ENCODE results near the gene SMIM24.
"Not testable (repeated sequence)": the region's sequence is repeated elsewhere in the genome, so short reads cannot be mapped to it uniquely, and the experiment has no call there.

The SMIM24 gene

GRCh38 chr19:3514930-3515329 is 34.6 kb upstream of the SMIM24 start:
- no peak for DNase-seq (ENCODE audit: low spot score)

- DNase-seq (ENCODE audit: low spot score): no peak
These were observed 33.2 kb upstream of the SMIM24 start for GRCh38 chr19:3513229-3514140.

- no peak for DNase-seq (ENCODE audit: low spot score)
These were observed 32.4 kb upstream of the SMIM24 start for GRCh38 chr19:3512562-3513228.

- no peak for DNase-seq (ENCODE audit: low spot score)
These were observed 31.4 kb upstream of the SMIM24 start for GRCh38 chr19:3511506-3512251.

- no peak for DNase-seq (ENCODE audit: low spot score)
These were observed 30.4 kb upstream of the SMIM24 start for GRCh38 chr19:3510727-3511126.

GRCh38 chr19:3509566-3509989 is 29.3 kb upstream of the SMIM24 start:
- no peak for DNase-seq (ENCODE audit: low spot score)

- DNase-seq (ENCODE audit: low spot score): no peak
These were observed 28.6 kb upstream of the SMIM24 start for GRCh38 chr19:3508771-3509535.

GRCh38 chr19:3508121-3508661 is 27.9 kb upstream of the SMIM24 start:
- DNase-seq (ENCODE audit: low spot score): not testable (repeated sequence)

- no peak for DNase-seq (ENCODE audit: low spot score)
These were observed 27.2 kb upstream of the SMIM24 start for GRCh38 chr19:3507371-3508120.

- DNase-seq (ENCODE audit: low spot score): peak; percentile 43
These were observed 26.3 kb upstream of the SMIM24 start for GRCh38 chr19:3506384-3507340.

- DNase-seq (ENCODE audit: low spot score): peak; percentile 99
These were observed 25.5 kb upstream of the SMIM24 start, which contains the start of gene FZR1 for GRCh38 chr19:3505598-3506383. Gene FZR1, plus strand, starts transcription at chr19:3506311. Its CDS starts 16,679 bp downstream, at chr19:3522990.

- DNase-seq (ENCODE audit: low spot score): no peak
These were observed 24.4 kb upstream of the SMIM24 start for GRCh38 chr19:3504735-3505134.

- no peak for DNase-seq (ENCODE audit: low spot score)
These were observed 22.8 kb upstream of the SMIM24 start for GRCh38 chr19:3503036-3503572.

- DNase-seq (ENCODE audit: low spot score): no peak
These were observed 21.5 kb upstream of the SMIM24 start for GRCh38 chr19:3501780-3502179.

GRCh38 chr19:3500429-3501101 is 20.2 kb upstream of the SMIM24 start, which contains the start of gene DOHH:
Gene DOHH, minus strand, starts transcription at chr19:3500674. Its CDS starts 3,860 bp downstream, at chr19:3496814.
- peak; percentile 97 for DNase-seq (ENCODE audit: low spot score)

GRCh38 chr19:3499738-3500428 is 19.6 kb upstream of the SMIM24 start:
- DNase-seq (ENCODE audit: low spot score): no peak

Measured in germinal center (tissue), 1 donor.